Uterus (tissue), 2 donors: ENCODE data around the gene KLF3.

Experiments
- POLR2A ChIP-seq, 2 donors: fragments of 450-650 bp; IDR thresholded peaks; one replicate each; pipeline ENCODE4 v1.6.1; 2016; ENCODE audit warnings: antibody characterized with exemption in 2 of 2, mild to moderate bottlenecking in 1 of 2, moderate library complexity in 1 of 2
- TF ChIP-seq, protein P1 (sequence below), 4 experiments: fragments of 200-600 bp in 2 of 4; fragments of 450-650 bp in 2 of 4; sonication (generic) in 2 of 4; IDR thresholded peaks; one replicate each; pipeline ENCODE4 v1.5.1; 2016 to 2019; ENCODE audit warnings: antibody characterized with exemption in 4 of 4, mild to moderate bottlenecking in 2 of 4, moderate library complexity in 1 of 4

DNA sequence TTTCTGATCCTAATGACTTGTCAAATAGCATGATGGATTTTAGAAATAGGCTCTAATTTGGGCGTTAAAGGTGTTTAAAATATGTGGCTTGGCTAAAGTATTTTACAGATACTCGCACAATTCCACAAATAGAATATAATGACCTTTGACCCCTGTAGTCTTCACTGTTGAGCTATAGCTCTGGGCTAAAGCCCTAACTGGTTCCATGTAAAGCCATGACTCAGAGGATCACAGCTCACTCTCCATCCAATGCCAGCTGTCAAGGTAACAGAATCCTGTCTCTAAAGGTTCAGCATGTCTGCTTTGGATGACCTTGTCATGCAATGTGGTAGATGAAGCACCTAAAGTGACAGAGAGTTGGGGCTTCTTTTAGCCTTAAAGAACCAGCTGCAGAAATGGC is 76.3 kb downstream of the KLF3 start:
- TF ChIP-seq, protein P1, sequence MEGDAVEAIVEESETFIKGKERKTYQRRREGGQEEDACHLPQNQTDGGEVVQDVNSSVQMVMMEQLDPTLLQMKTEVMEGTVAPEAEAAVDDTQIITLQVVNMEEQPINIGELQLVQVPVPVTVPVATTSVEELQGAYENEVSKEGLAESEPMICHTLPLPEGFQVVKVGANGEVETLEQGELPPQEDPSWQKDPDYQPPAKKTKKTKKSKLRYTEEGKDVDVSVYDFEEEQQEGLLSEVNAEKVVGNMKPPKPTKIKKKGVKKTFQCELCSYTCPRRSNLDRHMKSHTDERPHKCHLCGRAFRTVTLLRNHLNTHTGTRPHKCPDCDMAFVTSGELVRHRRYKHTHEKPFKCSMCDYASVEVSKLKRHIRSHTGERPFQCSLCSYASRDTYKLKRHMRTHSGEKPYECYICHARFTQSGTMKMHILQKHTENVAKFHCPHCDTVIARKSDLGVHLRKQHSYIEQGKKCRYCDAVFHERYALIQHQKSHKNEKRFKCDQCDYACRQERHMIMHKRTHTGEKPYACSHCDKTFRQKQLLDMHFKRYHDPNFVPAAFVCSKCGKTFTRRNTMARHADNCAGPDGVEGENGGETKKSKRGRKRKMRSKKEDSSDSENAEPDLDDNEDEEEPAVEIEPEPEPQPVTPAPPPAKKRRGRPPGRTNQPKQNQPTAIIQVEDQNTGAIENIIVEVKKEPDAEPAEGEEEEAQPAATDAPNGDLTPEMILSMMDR (IDR thresholded peaks at IDR 0.05) = no peak
- TF ChIP-seq POLR2A (IDR thresholded peaks at IDR 0.05) = no peak
